ENCODE data around the gene LRRC74A.

The LRRC74A gene

GRCh38 chr14:76837524-76837923 is 11.3 kb downstream of the LRRC74A start:
- H3K4me1 ChIP-seq (ENCODE audit: control insufficient read depth in 1 of 2, insufficient read depth in 1 of 2, low read depth in 1 of 2, low read length in 1 of 2), result no peaks in the 10 kb centered on the region
- TF ChIP-seq, protein P1, sequence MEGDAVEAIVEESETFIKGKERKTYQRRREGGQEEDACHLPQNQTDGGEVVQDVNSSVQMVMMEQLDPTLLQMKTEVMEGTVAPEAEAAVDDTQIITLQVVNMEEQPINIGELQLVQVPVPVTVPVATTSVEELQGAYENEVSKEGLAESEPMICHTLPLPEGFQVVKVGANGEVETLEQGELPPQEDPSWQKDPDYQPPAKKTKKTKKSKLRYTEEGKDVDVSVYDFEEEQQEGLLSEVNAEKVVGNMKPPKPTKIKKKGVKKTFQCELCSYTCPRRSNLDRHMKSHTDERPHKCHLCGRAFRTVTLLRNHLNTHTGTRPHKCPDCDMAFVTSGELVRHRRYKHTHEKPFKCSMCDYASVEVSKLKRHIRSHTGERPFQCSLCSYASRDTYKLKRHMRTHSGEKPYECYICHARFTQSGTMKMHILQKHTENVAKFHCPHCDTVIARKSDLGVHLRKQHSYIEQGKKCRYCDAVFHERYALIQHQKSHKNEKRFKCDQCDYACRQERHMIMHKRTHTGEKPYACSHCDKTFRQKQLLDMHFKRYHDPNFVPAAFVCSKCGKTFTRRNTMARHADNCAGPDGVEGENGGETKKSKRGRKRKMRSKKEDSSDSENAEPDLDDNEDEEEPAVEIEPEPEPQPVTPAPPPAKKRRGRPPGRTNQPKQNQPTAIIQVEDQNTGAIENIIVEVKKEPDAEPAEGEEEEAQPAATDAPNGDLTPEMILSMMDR (IDR thresholded peaks at IDR 0.05), result no peak
- no peaks in the 10 kb centered on the region for H3K36me3 ChIP-seq
- peaks cover 17% of the 10 kb centered on the region for H3K27me3 ChIP-seq
- H3K9me3 ChIP-seq, result no peaks in the 10 kb centered on the region
- H3K4me3 ChIP-seq (ENCODE audit: low read depth in 1 of 2, low read length in 1 of 2), result no peak overlapping the region
- H3K27ac ChIP-seq, result no peak overlapping the region

- H3K27ac ChIP-seq, result no peak overlapping the region
- H3K9me3 ChIP-seq, result no peaks in the 10 kb centered on the region
- TF ChIP-seq, protein P1 (IDR thresholded peaks at IDR 0.05), result no peak
- no peak overlapping the region for H3K4me3 ChIP-seq (ENCODE audit: low read depth in 1 of 2, low read length in 1 of 2)
- no peaks in the 10 kb centered on the region for H3K36me3 ChIP-seq
- peaks cover 18% of the 10 kb centered on the region for H3K27me3 ChIP-seq
- H3K4me1 ChIP-seq (ENCODE audit: control insufficient read depth in 1 of 2, insufficient read depth in 1 of 2, low read depth in 1 of 2, low read length in 1 of 2), result no peaks in the 10 kb centered on the region
These were observed 16.2 kb downstream of the LRRC74A start for GRCh38 chr14:76842414-76842813.

DNA sequence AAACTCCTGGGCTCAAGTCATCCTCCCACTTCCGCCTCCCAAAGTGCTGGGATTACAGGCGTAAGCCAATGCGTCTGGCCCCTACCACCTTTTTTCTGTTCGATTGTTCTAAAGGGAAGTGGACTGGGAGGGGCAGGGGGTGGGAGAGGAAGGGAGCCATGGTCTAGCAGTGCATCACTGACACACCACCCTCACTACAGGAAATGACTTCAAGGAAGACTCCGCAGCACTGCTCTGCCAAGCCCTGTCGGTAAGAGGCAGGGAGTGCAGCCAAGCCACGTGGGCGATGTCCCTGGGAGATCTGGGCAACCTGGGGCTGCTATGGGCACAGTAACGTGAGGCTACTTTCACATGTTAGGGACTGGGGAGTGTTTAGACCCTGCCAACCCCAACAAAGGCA is 18.0 kb downstream of the LRRC74A start:
- TF ChIP-seq, protein P1 (IDR thresholded peaks at IDR 0.05), result no peak
- H3K27ac ChIP-seq, result no peak overlapping the region
- H3K27me3 ChIP-seq, result peaks cover 11% of the 10 kb centered on the region
- H3K9me3 ChIP-seq, result no peaks in the 10 kb centered on the region
- no peak overlapping the region for H3K4me3 ChIP-seq (ENCODE audit: low read depth in 1 of 2, low read length in 1 of 2)
- H3K36me3 ChIP-seq, result no peaks in the 10 kb centered on the region
- no peaks in the 10 kb centered on the region for H3K4me1 ChIP-seq (ENCODE audit: control insufficient read depth in 1 of 2, insufficient read depth in 1 of 2, low read depth in 1 of 2, low read length in 1 of 2)

DNA sequence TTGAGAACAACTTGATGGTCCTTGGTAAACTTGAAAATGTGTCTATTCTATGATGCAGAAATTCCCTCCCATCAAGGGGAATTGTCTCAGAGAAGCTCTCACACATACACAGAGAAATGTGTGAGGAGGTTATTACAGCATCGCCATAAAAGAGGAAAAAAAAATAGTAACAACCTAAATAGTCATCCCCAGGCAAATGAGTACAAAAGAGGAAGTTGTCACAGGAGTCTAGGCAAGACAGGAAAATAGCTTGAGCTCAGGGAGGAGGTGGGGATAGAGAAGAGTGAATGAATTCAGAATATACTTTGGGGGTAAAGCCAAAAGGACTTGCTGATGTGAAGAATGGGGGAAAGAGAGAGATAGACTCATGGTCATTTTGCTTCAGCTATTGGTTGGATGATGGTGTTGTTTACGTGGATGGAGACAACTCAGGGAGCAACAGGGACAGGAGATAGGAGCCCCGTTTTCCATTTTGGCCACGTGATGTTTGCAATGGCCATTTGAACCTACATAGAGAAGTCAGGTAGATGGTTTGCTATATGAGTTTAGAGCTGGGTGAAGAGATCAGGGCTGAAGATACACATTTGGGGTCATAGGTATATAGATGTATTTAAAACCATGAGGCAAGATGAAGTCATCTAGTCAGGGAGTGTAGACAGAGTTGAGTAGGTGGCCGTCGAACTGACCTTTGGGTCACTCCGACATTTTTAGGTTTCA is 20.3 kb downstream of the LRRC74A start:
- H3K27me3 ChIP-seq, result peaks cover 5% of the 10 kb centered on the region
- no peak overlapping the region for H3K27ac ChIP-seq

DNA sequence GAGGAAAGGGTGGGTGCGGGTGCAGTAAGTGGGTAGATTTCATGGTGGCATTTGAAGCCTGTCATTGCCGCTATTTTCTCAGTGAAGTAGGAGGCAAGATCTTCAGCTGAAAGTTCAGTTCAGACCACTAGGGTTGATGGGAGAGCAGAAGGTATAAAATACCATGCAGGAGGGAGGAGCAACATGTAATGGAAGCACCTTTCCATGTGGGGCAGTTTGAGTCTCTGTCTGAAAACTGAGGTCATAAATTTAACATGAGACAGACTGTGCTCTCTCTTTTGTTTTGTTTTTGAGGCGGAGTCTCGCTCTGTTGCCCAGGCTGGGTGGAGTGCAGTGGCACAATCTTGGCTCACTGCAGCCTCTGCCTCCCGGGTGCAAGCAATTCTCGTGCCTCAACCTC is 22.7 kb downstream of the LRRC74A start:
- TF ChIP-seq, protein P1 (IDR thresholded peaks at IDR 0.05), result no peak
- Histone ChIP-seq H3K27me3 (no peaks in the 10 kb centered on the region), H3K9me3 (no peaks in the 10 kb centered on the region), H3K4me1 (ENCODE audit: control insufficient read depth in 1 of 2, insufficient read depth in 1 of 2, low read depth in 1 of 2, low read length in 1 of 2) (no peaks in the 10 kb centered on the region), H3K27ac (no peak overlapping the region), H3K4me3 (ENCODE audit: low read depth in 1 of 2, low read length in 1 of 2) (no peak overlapping the region), H3K36me3 (no peaks in the 10 kb centered on the region)

More for the DNA sequence above, 20.3 kb downstream of the LRRC74A start:
- no peaks in the 10 kb centered on the region for H3K36me3 ChIP-seq
- TF ChIP-seq, protein P1 (IDR thresholded peaks at IDR 0.05), result no peak
- H3K4me1 ChIP-seq (ENCODE audit: control insufficient read depth in 1 of 2, insufficient read depth in 1 of 2, low read depth in 1 of 2, low read length in 1 of 2), result no peaks in the 10 kb centered on the region
- no peak overlapping the region for H3K4me3 ChIP-seq (ENCODE audit: low read depth in 1 of 2, low read length in 1 of 2)
- no peaks in the 10 kb centered on the region for H3K9me3 ChIP-seq

Data from neutrophil (primary cell).